Measurements from ENCODE around the gene ATXN7L1. TPM values are rescaled to one million over a fixed set of nuclear protein-coding genes. Genes with fewer than 3 reads are reported as not detected.

ATXN7L1 gene
- total and polyA plus RNA-seq, 2 of the 8 experiments (the other 6 are each of a cell fraction or from before 2014, with no cell fraction given): 14.3 to 34.0 TPM

- TF ChIP-seq ATF3 (IDR thresholded peaks at IDR 0.05; ENCODE audit: insufficient read depth, low read depth, low read length): no peak
- no peak for TF ChIP-seq TAF7 (optimal IDR thresholded peaks at IDR 0.05; ENCODE audit: borderline replicate concordance, low read depth, low read length)
- TF ChIP-seq NANOG (IDR thresholded peaks at IDR 0.05; ENCODE audit: insufficient read depth, low read depth, low read length, poor library complexity, severe bottlenecking): no peak
These were observed 290.4 kb downstream of the ATXN7L1 start (continued) for GRCh38 chr7:105585850-105586500.

Measured in H1 (cell line).